GM18858 (cell line): ENCODE data around the gene SAP30L.
A peak's percentile ranks its signal among the peaks of the same experiment; 100 is the strongest.

Experiments used
- ATAC-seq: cut with Tn5 transposase; IDR thresholded peaks from one replicate; pipeline ENCODE4 v1.9.1; 2021; ENCODE audit not compliant: unreplicated experiment

SAP30L gene, protein sequence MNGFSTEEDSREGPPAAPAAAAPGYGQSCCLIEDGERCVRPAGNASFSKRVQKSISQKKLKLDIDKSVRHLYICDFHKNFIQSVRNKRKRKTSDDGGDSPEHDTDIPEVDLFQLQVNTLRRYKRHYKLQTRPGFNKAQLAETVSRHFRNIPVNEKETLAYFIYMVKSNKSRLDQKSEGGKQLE

GRCh38 chr5:154445422-154446194, at the start of gene SAP30L:
Gene SAP30L, plus strand, starts transcription at chr5:154445997. Its CDS starts 608 bp downstream, at chr5:154446605.
- peak; percentile 93 for ATAC-seq

- no peak for ATAC-seq
Observed at GRCh38 chr5:154396128-154396527, 49.7 kb upstream of the SAP30L start.

- ATAC-seq: no peak
Observed at GRCh38 chr5:154397652-154398406, 48.0 kb upstream of the SAP30L start.

DNA sequence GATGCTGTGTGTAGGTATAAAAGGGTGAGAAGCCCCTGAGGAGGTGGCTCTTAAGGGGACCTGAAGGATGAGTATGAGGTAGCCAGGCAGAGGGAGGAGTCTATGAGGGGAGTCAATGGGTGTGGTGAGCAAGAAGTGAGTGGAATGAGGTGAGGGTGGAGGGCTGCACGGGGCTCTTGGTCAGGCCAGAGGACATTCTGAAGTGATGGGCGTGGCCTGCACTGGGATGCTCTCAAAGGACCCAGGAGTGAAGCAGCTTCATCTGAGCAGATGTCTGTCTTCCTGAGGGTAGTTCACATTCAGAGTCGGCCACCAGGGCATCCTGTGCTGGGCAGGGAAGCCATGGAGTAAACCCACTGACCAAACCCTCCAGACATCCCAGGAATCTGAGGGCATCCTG, 45.1 kb upstream of the SAP30L start:
- no peak for ATAC-seq

- no peak for ATAC-seq
Observed at GRCh38 chr5:154401355-154401754, 44.4 kb upstream of the SAP30L start.

DNA sequence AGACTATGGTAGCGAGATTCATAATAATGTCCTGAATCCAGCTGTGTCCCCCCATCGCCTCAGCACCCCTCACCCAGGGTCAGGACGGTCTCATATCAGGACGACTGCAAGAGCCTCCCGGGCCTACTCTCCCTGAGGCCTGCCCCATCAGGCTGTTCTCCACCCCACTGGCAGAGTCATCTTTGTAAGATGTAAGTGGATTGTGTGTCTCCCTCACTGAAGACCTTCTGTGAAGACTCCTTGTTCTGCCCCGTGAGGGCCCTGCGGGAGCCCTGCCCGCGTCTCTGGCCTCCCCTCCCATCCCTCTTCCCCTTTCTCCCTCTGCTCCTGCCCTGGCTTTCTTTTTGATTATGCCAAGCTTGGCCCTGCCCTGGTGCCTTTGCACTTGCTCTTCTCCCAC, 43.9 kb upstream of the SAP30L start:
- no peak for ATAC-seq

DNA sequence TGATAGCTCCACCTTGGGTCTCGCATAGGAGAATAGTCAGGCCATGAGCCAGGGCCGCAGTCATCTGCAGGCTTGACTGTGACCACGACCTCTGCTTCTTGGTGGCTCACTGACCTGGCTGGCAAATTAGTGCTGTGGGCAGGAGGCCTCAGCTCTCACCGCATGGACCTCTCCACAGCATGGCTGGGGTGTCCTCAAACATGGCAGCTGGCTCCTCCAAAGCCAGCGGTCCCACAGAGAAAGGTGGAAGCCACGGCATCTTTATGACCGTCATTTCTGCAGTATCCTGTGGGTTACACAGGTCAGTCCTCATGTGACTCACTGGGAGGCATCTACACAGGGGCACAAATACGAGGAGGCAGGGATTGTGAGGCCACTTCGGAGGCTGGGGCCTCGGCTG, 43.2 kb upstream of the SAP30L start:
- no peak for ATAC-seq

GRCh38 chr5:154403234-154403633, 42.6 kb upstream of the SAP30L start:
- no peak for ATAC-seq

DNA sequence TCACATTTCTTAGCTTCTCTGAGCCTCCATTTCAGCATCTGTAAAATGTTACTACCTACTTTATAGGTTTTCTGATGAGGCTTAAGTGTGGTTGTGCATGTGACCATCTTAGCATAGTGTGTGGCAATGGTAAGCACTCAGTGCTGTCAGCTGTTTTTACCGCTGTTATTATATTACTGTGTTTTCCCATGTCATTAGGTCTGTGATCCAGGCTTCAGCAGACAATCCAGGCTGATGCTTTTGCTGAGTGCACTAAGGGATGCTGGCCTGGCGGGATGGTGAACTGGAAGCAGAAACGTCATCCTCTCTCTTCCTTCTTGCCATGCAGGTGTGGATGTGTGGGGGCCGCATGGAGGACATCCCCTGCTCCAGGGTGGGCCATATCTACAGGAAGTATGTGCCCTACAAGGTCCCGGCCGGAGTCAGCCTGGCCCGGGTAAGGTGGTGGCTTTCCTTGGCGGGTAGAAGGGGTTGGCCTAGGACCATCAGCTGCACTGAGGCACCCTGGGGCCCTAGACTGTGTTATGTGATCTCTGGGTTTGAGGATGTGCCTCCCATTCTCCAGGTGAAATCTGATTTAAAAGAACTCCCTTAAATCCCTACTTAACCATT, 41.9 kb upstream of the SAP30L start:
- no peak for ATAC-seq

GRCh38 chr5:154405078-154405792, 40.6 kb upstream of the SAP30L start:
- ATAC-seq: peak; percentile 79

DNA sequence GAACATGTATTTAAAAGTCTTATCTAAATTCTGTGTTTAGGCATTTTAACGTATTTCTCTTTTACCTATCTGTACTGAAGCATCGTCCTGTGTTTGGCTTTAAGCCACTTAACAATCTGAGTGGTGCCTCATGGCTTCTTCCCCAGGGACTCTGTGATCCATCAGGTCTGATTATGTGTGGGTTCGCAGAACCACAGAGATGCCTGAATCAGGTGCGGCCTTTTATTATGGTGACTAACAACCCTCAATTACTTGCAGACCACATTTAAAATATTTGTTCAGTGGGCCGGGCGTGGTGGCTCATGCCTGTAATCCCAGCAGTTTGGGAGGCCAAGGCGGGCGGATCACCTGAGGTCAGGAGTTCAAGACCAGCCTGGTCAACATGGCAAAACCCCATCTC, 39.6 kb upstream of the SAP30L start:
- no peak for ATAC-seq

DNA sequence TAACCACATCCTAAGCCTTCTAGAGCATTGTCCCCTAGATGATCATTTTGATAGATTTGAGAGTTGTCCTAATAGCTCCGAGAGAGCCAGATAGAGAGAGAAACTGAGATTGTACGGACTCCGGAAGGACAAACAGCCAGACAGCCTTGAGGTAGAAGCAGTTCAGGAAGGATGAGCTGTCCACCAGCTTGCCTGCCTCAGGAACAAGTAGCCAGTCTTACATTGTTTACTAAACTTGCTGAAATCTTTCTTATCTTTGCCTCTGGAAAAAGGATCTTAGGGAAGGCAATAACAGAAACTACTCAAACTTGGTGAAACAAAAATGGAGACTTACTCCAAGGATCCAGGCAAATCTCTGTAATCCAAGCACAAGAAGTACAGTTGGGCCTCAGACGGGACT, 39.0 kb upstream of the SAP30L start:
- no peak for ATAC-seq

- no peak for ATAC-seq
Observed at GRCh38 chr5:154408811-154409210, 37.0 kb upstream of the SAP30L start.

DNA sequence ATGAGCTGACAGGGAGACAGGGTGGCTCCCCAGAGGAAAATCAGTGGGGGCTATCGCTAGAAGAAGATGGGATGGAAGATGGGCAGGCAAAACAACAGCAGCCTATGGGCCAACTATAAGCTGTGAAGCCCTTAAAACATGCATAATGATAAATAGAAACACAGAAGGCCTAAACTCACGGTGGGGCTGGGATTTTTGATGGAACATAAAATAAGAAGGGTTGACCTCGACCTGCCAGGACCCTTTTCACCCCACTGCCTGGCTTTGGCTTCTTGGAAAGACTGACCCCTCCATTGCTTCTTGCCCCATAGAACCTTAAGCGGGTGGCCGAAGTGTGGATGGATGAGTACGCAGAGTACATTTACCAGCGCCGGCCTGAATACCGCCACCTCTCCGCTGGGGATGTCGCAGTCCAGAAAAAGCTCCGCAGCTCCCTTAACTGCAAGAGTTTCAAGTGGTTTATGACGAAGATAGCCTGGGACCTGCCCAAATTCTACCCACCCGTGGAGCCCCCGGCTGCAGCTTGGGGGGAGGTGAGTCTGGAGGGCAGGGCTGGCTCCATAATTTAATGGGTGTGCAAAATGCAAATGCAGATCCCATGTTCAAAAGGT, 36.5 kb upstream of the SAP30L start:
- no peak for ATAC-seq

- no peak for ATAC-seq
Observed at GRCh38 chr5:154410008-154410407, 35.8 kb upstream of the SAP30L start.

GRCh38 chr5:154410786-154411185, 35.0 kb upstream of the SAP30L start:
- no peak for ATAC-seq

DNA sequence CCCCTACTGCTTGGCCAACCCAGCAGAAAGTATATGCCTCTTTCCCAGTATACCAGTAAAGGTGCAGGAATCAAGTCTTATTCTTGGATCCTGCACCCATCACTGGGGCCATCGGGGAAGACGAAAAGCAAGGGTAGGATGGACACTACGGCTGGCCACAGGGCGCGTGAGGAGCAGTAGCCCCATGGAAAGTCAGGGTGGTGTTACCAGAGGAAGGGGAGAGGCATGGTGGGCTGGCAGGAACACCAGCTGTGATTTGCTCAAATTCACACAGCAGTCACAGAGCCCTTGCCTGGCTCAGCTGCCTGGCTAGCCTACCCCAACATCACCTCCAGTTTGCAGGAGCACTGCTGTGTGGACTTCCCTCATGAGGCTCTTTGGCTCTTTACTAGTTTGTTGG, 34.5 kb upstream of the SAP30L start:
- ATAC-seq: no peak

DNA sequence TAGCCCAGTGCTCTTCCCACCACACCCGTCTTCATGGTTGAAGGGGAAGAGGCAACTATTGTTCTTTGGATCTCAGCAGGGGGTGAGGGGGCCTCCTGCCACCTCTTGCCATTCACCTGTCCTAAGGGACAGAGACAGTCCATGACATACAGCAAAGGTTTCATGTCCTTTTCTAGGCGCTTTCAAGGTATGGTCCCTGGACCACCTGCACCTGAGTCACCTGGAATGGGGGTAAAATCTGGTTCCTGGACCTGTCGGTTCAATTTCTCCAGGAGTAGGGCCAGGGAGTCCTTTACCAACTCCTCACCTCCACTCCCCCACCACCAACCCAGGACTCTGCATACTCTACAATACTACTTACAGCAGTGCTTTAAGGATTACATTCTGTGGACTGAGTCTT, 33.5 kb upstream of the SAP30L start:
- no peak for ATAC-seq

DNA sequence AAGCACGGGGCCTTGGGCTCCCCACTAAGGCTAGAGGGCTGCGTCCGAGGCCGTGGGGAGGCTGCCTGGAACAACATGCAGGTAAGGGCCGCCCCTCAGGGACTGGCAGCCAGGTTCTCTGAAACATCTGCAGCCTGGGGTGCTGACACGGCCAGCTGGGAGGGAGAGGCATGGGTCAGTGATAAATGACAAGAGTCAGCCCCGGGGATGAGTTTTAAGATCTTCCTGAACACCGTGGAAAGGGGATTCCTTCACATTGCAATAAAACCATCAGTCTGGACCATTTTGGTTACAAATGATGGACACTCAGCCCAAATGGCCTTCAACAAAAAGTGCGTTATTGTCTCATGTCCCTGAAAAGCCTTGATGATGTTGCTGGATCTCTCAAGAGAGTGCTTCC, 32.9 kb upstream of the SAP30L start:
- ATAC-seq: no peak

DNA sequence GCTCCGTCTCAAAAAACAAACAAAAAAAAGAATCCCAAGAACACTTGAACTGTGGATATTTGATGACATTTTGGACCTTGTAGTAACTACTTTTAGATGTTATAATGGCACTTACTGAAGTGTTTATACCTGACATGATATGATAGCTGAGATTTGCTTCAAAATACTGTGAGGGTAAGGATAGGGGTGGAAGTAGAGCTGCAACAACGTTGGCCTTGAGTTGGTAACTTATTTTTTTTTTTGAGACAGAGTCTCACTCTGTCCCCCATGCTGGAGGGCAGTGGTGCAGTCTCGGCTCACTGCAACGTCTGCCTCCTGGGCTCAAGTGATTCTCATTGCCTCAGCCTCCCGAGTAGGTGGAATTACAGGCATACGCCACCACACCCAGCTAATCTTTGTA, 30.7 kb upstream of the SAP30L start:
- no peak for ATAC-seq
